Fibroblast of lung (primary cell): ENCODE results near the gene OR5C1.

Source experiments
- CTCF ChIP-seq, 2 donors: IDR thresholded peaks in 1 of 2; conservative IDR thresholded peaks in 1 of 2; 1 replicate in 1 of 2; 2 replicates in 1 of 2; pipeline ENCODE4 v1.5.1; 2011 to 2012; ENCODE audit warnings: low read length in 2 of 2, control low read depth in 1 of 2, inconsistent platforms in 1 of 2, low read depth in 1 of 2, mild to moderate bottlenecking in 1 of 2
- EZH2 ChIP-seq: IDR thresholded peaks from 2 replicates; pipeline ENCODE4 v1.5.1; 2012; ENCODE audit warnings: low read length, control low read depth, mild to moderate bottlenecking; ENCODE audit errors: missing control alignments

GRCh38 chr9:122754825-122755224 is 33.9 kb upstream of the OR5C1 start:
- TF ChIP-seq CTCF (conservative IDR thresholded peaks at IDR 0.05 in 1 of 2, IDR thresholded peaks at IDR 0.05 in 1 of 2; ENCODE audit: low read depth in 1 of 2, low read length in 2 of 2) (no peak), EZH2 (no peak)
